ENCODE measurements around the gene CCDC24. TPM values are rescaled to one million over a fixed set of nuclear protein-coding genes. Genes with fewer than 3 reads are reported as not detected.

Gene CCDC24
- total RNA-seq, 2 donors from 2014 or later: 4.5 to 24.0 TPM

- no peak overlapping the region for H3K27ac ChIP-seq
- no peak overlapping the region for H3K4me3 ChIP-seq
- no peaks in the 10 kb centered on the region for H3K27me3 ChIP-seq (replicated peaks; ENCODE audit: insufficient read depth)
- peaks cover 13 to 36% of the 10 kb centered on the region in 2 donors for H3K4me1 ChIP-seq (ENCODE audit: control insufficient read depth in 1 of 2, low read depth in 2 of 2)
- H3K36me3 ChIP-seq: no peaks in the 10 kb centered on the region
- ATAC-seq (ENCODE audit: insufficient number of reproducible peaks, low FRiP score, low read depth) (no peak), DNase-seq (ENCODE audit: low spot score) (no peak)
- no peak for TF ChIP-seq CTCF (IDR thresholded peaks at IDR 0.05)
- no peaks in the 10 kb centered on the region for H3K9me3 ChIP-seq
Measured at GRCh38 chr1:43994794-43995790, 3.7 kb downstream of the CCDC24 start.

- Histone ChIP-seq H3K9me3 (no peaks in the 10 kb centered on the region), H3K27ac (peak overlapping the region; percentile 24 to 38), H3K4me1 (ENCODE audit: control insufficient read depth in 1 of 2, low read depth in 2 of 2) (peaks cover 8 to 27% of the 10 kb centered on the region in 2 donors), H3K36me3 (peaks cover 3% of the 10 kb centered on the region), H3K27me3 (replicated peaks; ENCODE audit: insufficient read depth) (no peaks in the 10 kb centered on the region), H3K4me3 (no peak overlapping the region)
- TF ChIP-seq CTCF (IDR thresholded peaks at IDR 0.05): no peak
- DNase-seq (ENCODE audit: low spot score) (no peak), ATAC-seq (ENCODE audit: insufficient number of reproducible peaks, low FRiP score, low read depth) (no peak)
Measured at GRCh38 chr1:43995984-43996732, 4.8 kb downstream of the CCDC24 start.

- no peak overlapping the region for H3K4me3 ChIP-seq
- TF ChIP-seq CTCF (IDR thresholded peaks at IDR 0.05): no peak
- peaks cover 8 to 26% of the 10 kb centered on the region in 2 donors for H3K4me1 ChIP-seq (ENCODE audit: control insufficient read depth in 1 of 2, low read depth in 2 of 2)
- DNase-seq (ENCODE audit: low spot score) (no peak), ATAC-seq (ENCODE audit: insufficient number of reproducible peaks, low FRiP score, low read depth) (no peak)
- H3K36me3 ChIP-seq: peaks cover 8% of the 10 kb centered on the region
- H3K27me3 ChIP-seq (replicated peaks; ENCODE audit: insufficient read depth): no peaks in the 10 kb centered on the region
- H3K9me3 ChIP-seq: no peaks in the 10 kb centered on the region
- peak overlapping the region; percentile 24 to 38 for H3K27ac ChIP-seq
Measured at GRCh38 chr1:43996733-43997115, 5.3 kb downstream of the CCDC24 start.

GRCh38 chr1:43997295-43997999 is 6.0 kb downstream of the CCDC24 start:
- ATAC-seq (ENCODE audit: insufficient number of reproducible peaks, low FRiP score, low read depth) (no peak), DNase-seq (ENCODE audit: low spot score) (no peak)
- Histone ChIP-seq H3K27ac (no peak overlapping the region), H3K27me3 (replicated peaks; ENCODE audit: insufficient read depth) (no peaks in the 10 kb centered on the region), H3K4me3 (no peak overlapping the region), H3K36me3 (peaks cover 13% of the 10 kb centered on the region), H3K9me3 (no peaks in the 10 kb centered on the region), H3K4me1 (ENCODE audit: control insufficient read depth in 1 of 2, low read depth in 2 of 2) (peaks cover 5 to 19% of the 10 kb centered on the region in 2 donors)
- no peak for TF ChIP-seq CTCF (IDR thresholded peaks at IDR 0.05)

Data from thoracic aorta (tissue), 2 donors.